Stimulated activated CD8-positive, alpha-beta memory T cell treated with anti-CD3 and anti-CD28 coated beads, Interleukin-7, amount 100 ng/mL, for 1 hour (primary cell): ENCODE measurements around the gene SH3D21.

Source experiments
- DNase-seq, 2 donors: peaks; one replicate each; pipeline ENCODE4 v3.0.0-alpha.2; 2020; ENCODE audit warnings: low read depth in 2 of 2

Gene SH3D21

GRCh38 chr1:36306210-36306901, at the start of gene SH3D21:
SH3D21 (plus strand) TSS chr1:36306368; CDS start chr1:36306421, 53 bp downstream.
- DNase-seq: no peak

- no peak for DNase-seq
Observed at GRCh38 chr1:36256558-36257374, 49.4 kb upstream of the SH3D21 start.

- DNase-seq: no peak
Observed at GRCh38 chr1:36257375-36257767, 48.8 kb upstream of the SH3D21 start.

- DNase-seq: no peak
Observed at GRCh38 chr1:36258960-36259344, 47.2 kb upstream of the SH3D21 start.

GRCh38 chr1:36268981-36269380, 37.2 kb upstream of the SH3D21 start:
- no peak for DNase-seq

- no peak for DNase-seq
Observed at GRCh38 chr1:36269408-36269838, 36.7 kb upstream of the SH3D21 start.

GRCh38 chr1:36273024-36273423, 33.1 kb upstream of the SH3D21 start:
- DNase-seq: no peak

GRCh38 chr1:36274201-36274600, 32.0 kb upstream of the SH3D21 start:
- no peak for DNase-seq

- DNase-seq: no peak
Observed at GRCh38 chr1:36276688-36277087, 29.5 kb upstream of the SH3D21 start.

GRCh38 chr1:36279110-36279788, 26.9 kb upstream of the SH3D21 start:
- no peak for DNase-seq

GRCh38 chr1:36279789-36280296, 26.3 kb upstream of the SH3D21 start:
- no peak for DNase-seq

- no peak for DNase-seq
Observed at GRCh38 chr1:36284061-36284460, 22.1 kb upstream of the SH3D21 start.

GRCh38 chr1:36284517-36284916, 21.7 kb upstream of the SH3D21 start:
- no peak for DNase-seq

- peak in 1 of 2 donors; percentile 29 for DNase-seq
Observed at GRCh38 chr1:36285443-36286101, 20.6 kb upstream of the SH3D21 start.

GRCh38 chr1:36286802-36287201, 19.4 kb upstream of the SH3D21 start:
- DNase-seq: no peak

GRCh38 chr1:36287595-36287994, 18.6 kb upstream of the SH3D21 start:
- no peak for DNase-seq

GRCh38 chr1:36295390-36295789, 10.8 kb upstream of the SH3D21 start:
- DNase-seq: no peak

GRCh38 chr1:36297062-36297461, 9.1 kb upstream of the SH3D21 start:
- no peak for DNase-seq

- no peak for DNase-seq
Observed at GRCh38 chr1:36298640-36299039, 7.5 kb upstream of the SH3D21 start.

GRCh38 chr1:36300526-36300925, 5.6 kb upstream of the SH3D21 start:
- DNase-seq: no peak

GRCh38 chr1:36301220-36301619, 4.9 kb upstream of the SH3D21 start:
- no peak for DNase-seq

- DNase-seq: no peak
Observed at GRCh38 chr1:36303244-36303643, 2.9 kb upstream of the SH3D21 start.
